Astrocyte of the spinal cord (primary cell): Measurements from ENCODE around the gene MAMSTR.
"Not testable (repeated sequence)": the region's sequence is repeated elsewhere in the genome, so short reads cannot be mapped to it uniquely, and the experiment has no call there.

Experiments used
- DNase-seq: peaks from one replicate; pipeline ENCODE4 v3.0.0; 2011; ENCODE audit warnings: low read depth, low spot score
- H3K4me3 ChIP-seq: 2 replicates; pipeline ENCODE4 v1.5.1; 2011; ENCODE audit warnings: low read depth, mild to moderate bottlenecking, low read length, moderate library complexity
- in situ Hi-C: cut with HindIII; loops from 2 replicates; pipeline ENCODE4 v1.10.0; 2017; ENCODE audit warnings: low sequenced_read_pairs
- TF ChIP-seq, protein P1 (sequence below): IDR thresholded peaks from 2 replicates; pipeline ENCODE4 v1.5.1; 2012; ENCODE audit warnings: low read depth, mild to moderate bottlenecking, low read length, inconsistent platforms

The MAMSTR gene

DNA sequence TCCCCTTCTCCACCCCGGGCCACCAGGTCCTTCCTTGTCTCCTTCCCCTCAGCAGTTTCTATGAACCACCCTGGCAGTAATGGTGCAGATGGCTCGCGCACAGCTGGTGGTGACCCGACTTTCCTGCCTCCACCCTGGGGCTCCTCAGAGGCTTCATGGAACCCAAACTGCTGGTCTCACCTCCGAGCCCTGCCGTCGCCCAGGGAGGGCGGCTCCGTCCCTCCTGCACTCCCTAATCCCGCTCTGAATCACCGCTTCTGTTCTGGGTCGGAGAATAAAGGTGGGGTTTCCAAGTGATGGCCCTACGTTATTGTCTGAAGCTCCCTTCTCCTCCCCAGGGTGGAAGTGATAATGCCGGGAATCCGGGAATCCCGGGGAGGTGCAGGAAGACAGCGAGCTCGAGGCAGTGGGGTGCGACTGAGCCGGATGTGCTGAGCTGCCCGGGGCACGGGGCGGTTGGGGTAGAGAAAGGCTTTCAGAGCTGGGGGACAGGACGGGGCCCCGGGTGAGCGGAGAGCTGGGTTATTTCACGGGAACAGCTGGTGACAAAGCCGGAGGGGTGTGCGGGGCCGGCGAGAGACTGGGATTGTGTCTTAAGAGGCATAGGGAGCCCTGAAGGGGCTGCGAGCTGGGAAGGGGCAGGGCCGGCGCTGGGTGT, 23.0 kb downstream of the MAMSTR start:
- TF ChIP-seq, protein P1, sequence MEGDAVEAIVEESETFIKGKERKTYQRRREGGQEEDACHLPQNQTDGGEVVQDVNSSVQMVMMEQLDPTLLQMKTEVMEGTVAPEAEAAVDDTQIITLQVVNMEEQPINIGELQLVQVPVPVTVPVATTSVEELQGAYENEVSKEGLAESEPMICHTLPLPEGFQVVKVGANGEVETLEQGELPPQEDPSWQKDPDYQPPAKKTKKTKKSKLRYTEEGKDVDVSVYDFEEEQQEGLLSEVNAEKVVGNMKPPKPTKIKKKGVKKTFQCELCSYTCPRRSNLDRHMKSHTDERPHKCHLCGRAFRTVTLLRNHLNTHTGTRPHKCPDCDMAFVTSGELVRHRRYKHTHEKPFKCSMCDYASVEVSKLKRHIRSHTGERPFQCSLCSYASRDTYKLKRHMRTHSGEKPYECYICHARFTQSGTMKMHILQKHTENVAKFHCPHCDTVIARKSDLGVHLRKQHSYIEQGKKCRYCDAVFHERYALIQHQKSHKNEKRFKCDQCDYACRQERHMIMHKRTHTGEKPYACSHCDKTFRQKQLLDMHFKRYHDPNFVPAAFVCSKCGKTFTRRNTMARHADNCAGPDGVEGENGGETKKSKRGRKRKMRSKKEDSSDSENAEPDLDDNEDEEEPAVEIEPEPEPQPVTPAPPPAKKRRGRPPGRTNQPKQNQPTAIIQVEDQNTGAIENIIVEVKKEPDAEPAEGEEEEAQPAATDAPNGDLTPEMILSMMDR: no peak
- H3K4me3 ChIP-seq: no peak overlapping the region
- in situ Hi-C loops: no loop called here
- no peak for DNase-seq

GRCh38 chr19:48695743-48696352, 23.7 kb downstream of the MAMSTR start, which contains the start of gene FUT2:
TSS of gene FUT2 (plus strand) at chr19:48695971. CDS start at chr19:48702957, 6,986 bp downstream.
- in situ Hi-C loops: no loop called here
- TF ChIP-seq, protein P1: no peak
- no peak for DNase-seq
- no peak within 1 kb of the TSS for H3K4me3 ChIP-seq

GRCh38 chr19:48693629-48694028, 25.9 kb downstream of the MAMSTR start:
- DNase-seq, H3K4me3 ChIP-seq, in situ Hi-C loops: not testable (repeated sequence)

DNA sequence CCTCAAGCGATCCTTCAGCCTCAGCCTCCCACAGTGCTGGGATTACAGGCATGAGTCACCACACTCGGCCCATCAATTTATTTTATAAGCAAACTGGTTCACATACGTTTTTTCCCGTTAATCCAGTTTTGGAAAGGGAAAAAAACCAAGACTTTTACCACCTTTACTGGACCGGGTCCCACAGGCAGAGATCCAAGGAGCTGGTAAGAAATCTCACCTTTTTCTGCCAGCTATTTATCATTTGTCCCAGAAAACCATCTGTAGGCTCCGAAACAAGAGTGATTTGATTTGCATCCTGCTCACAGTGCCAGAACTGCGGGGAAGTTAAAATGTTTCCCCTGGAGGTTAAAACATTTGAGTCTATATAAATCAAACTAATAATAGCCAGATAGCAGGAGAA, 30.1 kb downstream of the MAMSTR start:
- no peak overlapping the region for H3K4me3 ChIP-seq
- in situ Hi-C loops: no loop called here
- no peak for DNase-seq
- TF ChIP-seq, protein P1: no peak

DNA sequence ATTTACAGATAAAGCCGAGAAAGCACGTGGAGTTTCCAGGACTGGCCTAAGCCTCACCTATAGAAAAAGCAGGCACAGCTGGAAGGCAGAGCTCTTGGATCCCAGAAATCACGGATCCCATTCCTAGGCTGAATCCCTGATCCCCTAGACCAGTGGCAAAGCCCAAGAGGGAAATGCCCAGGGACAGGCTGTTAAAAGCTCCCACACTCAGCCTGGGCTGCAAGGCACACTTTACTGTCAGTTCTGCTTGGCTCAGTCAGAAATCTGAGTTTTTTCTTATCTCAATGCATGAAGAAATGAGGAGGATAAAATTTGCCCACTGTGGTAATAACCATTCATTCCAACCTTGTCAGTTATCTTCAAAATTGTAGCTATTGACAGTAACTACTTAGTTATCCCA, 31.7 kb downstream of the MAMSTR start:
- H3K4me3 ChIP-seq: no peak overlapping the region
- TF ChIP-seq, protein P1: no peak
- DNase-seq: no peak
- in situ Hi-C loops: no loop called here

- in situ Hi-C loops, DNase-seq, H3K4me3 ChIP-seq: not testable (repeated sequence)
Observed at GRCh38 chr19:48686637-48687036, 32.9 kb downstream of the MAMSTR start.

GRCh38 chr19:48686088-48686487, 33.4 kb downstream of the MAMSTR start:
- no peak overlapping the region for H3K4me3 ChIP-seq
- in situ Hi-C loops: no loop called here
- DNase-seq: no peak
- TF ChIP-seq, protein P1: no peak
